Pancreas (tissue), 10 donors: Measurements from ENCODE around the gene OVOL3. TPM values are rescaled to one million over a fixed set of nuclear protein-coding genes. Genes with fewer than 3 reads are reported as not detected.

ENCODE experiments used
- ATAC-seq, 4 donors: fragments of 200-7000 bp; cut with Tn5 transposase; one replicate each; pipeline versions ENCODE4 v1.8.0 to v1.9.1; 2020; ENCODE audit warnings: mild to moderate bottlenecking in 4 of 4, moderate library complexity in 4 of 4
- DNase-seq, 6 donors: peaks; one replicate each; pipeline ENCODE4 v3.0.0-alpha.2; 2020
- FAIRE-seq: peaks from 2 replicates; lab custom pipeline; 2012; peaks lifted over from hg19 to GRCh38; lab: Jason Lieb, UNC
- H3K27ac ChIP-seq, 4 donors: fragments of 200-600 bp; sonication (generic); 1 replicate in 3 of 4; 2 replicates in 1 of 4; pipeline versions ENCODE4 v1.5.0 to v1.8.0; 2020
- H3K27me3 ChIP-seq, 4 donors: fragments of 200-600 bp; one replicate each; pipeline ENCODE4 v1.8.0; 2021
- H3K36me3 ChIP-seq, 3 donors: fragments of 200-600 bp; sonication (generic) in 1 of 3; one replicate each; pipeline versions ENCODE4 v1.5.0 to v1.8.0; 2020 to 2021
- H3K4me1 ChIP-seq, 3 donors: fragments of 200-600 bp; one replicate each; pipeline ENCODE4 v1.8.0; 2021
- H3K4me3 ChIP-seq, 4 donors: fragments of 200-600 bp; sonication (generic) in 2 of 4; one replicate each; pipeline versions ENCODE4 v1.5.0 to v1.8.0; 2020 to 2021
- H3K9me3 ChIP-seq, 4 donors: fragments of 200-600 bp; one replicate each; pipeline ENCODE4 v1.8.0; 2021
- WGBS, 2 donors: extraction: QIAGEN DNeasy Blood & Tissue Kit; methylation state at CpG; one replicate each; pipeline ENCODE4 v1.1.7; 2013; 5-methylcytosine and 5-hydroxymethylcytosine counted together
- intact Hi-C, 3 donors: fragments of 100-400 bp; cut with DNase I; formaldehyde crosslinking; loops; one replicate each; pipeline versions ENCODE4 v1.11.1 to v1.14.2; 2022
- polyA plus RNA-seq, 2 donors: library from polyadenylated mRNA; stranded (reverse); fragments of 200-250 nt; gene quantifications; one replicate each; pipeline ENCODE4 v1.2.3, GENCODE V29; 2013
- total RNA-seq, 6 donors: library from RNA; stranded (reverse); fragmentation: NEBNext Ultra II Directional in 4 of 6; extraction: Animal tissue kit (Norgen Biotek cat#: 25700) in 4 of 6; gene quantifications; one replicate each; pipeline versions ENCODE4 v1.2.1 to v1.2.4, GENCODE V29; 2021 to 2023
- TF ChIP-seq, protein P1 (sequence below), 4 donors: fragments of 200-600 bp; sonication (generic) in 3 of 4; IDR thresholded peaks; one replicate each; pipeline versions ENCODE4 v1.5.0 to v1.8.0; 2021; ENCODE audit warnings: antibody characterized with exemption in 4 of 4
- donor health status: healthy with polysubstance abuse.
- donor health status: DM: no; HTN: no; CAD: no; lungs with moderate emphysema.
- donor health status: DM: no; HTN: no; CAD: no.
- donor health status: control.
- donor health status: control.
- donor health status: Bipolar disorder and iron deficiency.
- donor health status: DM: yes; HTN: yes; CAD: no.
- donor health status: DM: no; HTN: no; CAD: no.
- donor health status: DM: no; HTN: no; CAD: no.
- donor health status: DM: yes; HTN: yes; CAD: no.

OVOL3 gene
- total and polyA plus RNA-seq, 8 donors = not detected

DNA sequence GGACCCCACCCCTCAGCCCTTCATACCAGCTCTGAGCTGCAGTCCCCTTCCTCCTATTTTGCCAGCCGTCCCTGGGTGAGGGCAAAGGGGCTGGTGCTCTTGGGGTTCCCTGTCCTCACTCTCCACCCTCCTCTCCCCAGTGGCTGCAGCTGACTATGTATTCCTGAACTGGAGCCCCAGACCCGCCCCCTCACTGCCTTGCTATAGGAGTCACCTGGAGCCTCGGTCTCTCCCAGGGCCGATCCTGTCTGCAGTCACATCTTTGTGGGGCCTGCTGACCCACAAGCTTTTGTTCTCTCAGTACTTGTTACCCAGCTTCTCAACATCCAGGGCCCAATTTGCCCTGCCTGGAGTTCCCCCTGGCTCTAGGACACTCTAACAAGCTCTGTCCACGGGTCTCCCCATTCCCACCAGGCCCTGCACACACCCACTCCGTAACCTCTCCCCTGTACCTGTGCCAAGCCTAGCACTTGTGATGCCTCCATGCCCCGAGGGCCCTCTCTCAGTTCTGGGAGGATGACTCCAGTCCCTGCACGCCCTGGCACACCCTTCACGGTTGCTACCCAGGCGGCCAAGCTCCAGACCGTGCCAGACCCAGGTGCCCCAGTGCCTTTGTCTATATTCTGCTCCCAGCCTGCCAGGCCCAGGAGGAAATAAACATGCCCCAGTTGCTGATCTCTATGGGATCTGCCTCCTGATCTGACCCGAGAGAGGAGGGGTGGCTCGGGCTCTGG is 38.9 kb downstream of the OVOL3 start:
- H3K4me1 ChIP-seq = no peaks in the 10 kb centered on the region
- FAIRE-seq (no peak), DNase-seq (peak in 1 of 6 donors; percentile 46), ATAC-seq (no peak)
- H3K36me3 ChIP-seq = peaks cover 4 to 40% (median 13%) of the 10 kb centered on the region in 3 donors
- H3K4me3 ChIP-seq = no peak overlapping the region
- no peaks in the 10 kb centered on the region for H3K27me3 ChIP-seq
- H3K27ac ChIP-seq = no peak overlapping the region
- H3K9me3 ChIP-seq = no peaks in the 10 kb centered on the region
- TF ChIP-seq, protein P1, sequence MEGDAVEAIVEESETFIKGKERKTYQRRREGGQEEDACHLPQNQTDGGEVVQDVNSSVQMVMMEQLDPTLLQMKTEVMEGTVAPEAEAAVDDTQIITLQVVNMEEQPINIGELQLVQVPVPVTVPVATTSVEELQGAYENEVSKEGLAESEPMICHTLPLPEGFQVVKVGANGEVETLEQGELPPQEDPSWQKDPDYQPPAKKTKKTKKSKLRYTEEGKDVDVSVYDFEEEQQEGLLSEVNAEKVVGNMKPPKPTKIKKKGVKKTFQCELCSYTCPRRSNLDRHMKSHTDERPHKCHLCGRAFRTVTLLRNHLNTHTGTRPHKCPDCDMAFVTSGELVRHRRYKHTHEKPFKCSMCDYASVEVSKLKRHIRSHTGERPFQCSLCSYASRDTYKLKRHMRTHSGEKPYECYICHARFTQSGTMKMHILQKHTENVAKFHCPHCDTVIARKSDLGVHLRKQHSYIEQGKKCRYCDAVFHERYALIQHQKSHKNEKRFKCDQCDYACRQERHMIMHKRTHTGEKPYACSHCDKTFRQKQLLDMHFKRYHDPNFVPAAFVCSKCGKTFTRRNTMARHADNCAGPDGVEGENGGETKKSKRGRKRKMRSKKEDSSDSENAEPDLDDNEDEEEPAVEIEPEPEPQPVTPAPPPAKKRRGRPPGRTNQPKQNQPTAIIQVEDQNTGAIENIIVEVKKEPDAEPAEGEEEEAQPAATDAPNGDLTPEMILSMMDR (IDR thresholded peaks at IDR 0.05) = no peak
- intact Hi-C loops = no loop called here
- WGBS, 2 donors = 88 to 90% methylated on average over 13 of the region's 13 CpGs

GRCh38 chr19:36150586-36150985 is 39.6 kb downstream of the OVOL3 start:
- Histone ChIP-seq H3K4me3 (no peak overlapping the region), H3K9me3 (no peaks in the 10 kb centered on the region), H3K27me3 (no peaks in the 10 kb centered on the region), H3K36me3 (peaks cover 4 to 35% (median 7%) of the 10 kb centered on the region in 3 donors), H3K4me1 (no peaks in the 10 kb centered on the region), H3K27ac (no peak overlapping the region)
- DNase-seq (no peak), FAIRE-seq (no peak), ATAC-seq (no peak)
- 78 to 81% methylated on average over 5 of the region's 5 CpGs for WGBS, 2 donors
- TF ChIP-seq, protein P1 (IDR thresholded peaks at IDR 0.05) = no peak
- intact Hi-C loops = no loop called here

GRCh38 chr19:36151144-36152018 is 40.4 kb downstream of the OVOL3 start:
- Histone ChIP-seq H3K27ac (peak overlapping the region; percentile 45 to 73 (median 60)), H3K27me3 (no peaks in the 10 kb centered on the region), H3K36me3 (peaks cover 0 to 27% (median 3%) of the 10 kb centered on the region in 3 donors), H3K4me3 (peak overlapping the region; percentile 14 to 40 (median 28)), H3K9me3 (no peaks in the 10 kb centered on the region), H3K4me1 (no peaks in the 10 kb centered on the region)
- FAIRE-seq = no peak
- WGBS, 2 donors = 66 to 83% methylated on average over 40 to 47 of the region's 47 CpGs
- no peak for DNase-seq
- TF ChIP-seq, protein P1 (IDR thresholded peaks at IDR 0.05) = no peak
- ATAC-seq = peak; percentile 34 to 67 (median 65)
- intact Hi-C loops = no loop called here

GRCh38 chr19:36152019-36152351 is 41.0 kb downstream of the OVOL3 start:
- Histone ChIP-seq H3K27ac (peak overlapping the region; percentile 45 to 73 (median 60)), H3K9me3 (no peaks in the 10 kb centered on the region), H3K36me3 (peaks cover 0 to 21% (median 3%) of the 10 kb centered on the region in 3 donors), H3K4me1 (no peaks in the 10 kb centered on the region), H3K4me3 (peak overlapping the region; percentile 14 to 40 (median 28)), H3K27me3 (no peaks in the 10 kb centered on the region)
- DNase-seq (no peak), ATAC-seq (peak in 2 of 4 donors; percentile 13 to 16), FAIRE-seq (no peak)
- WGBS, 2 donors = 63 to 84% methylated on average over 16 of the region's 16 CpGs
- TF ChIP-seq, protein P1 (IDR thresholded peaks at IDR 0.05) = no peak
- intact Hi-C loops = no loop called here
